GM12872 (cell line): Measurements from ENCODE around the gene RAB6B.
A peak's percentile ranks its signal among the peaks of the same experiment; 100 is the strongest.

Experiments
- TF ChIP-seq, protein P1 (sequence below): IDR thresholded peaks from 3 replicates; pipeline ENCODE4 v1.5.1; 2011; ENCODE audit warnings: low read depth, mild to moderate bottlenecking, low read length, moderate library complexity; ENCODE audit not compliant: insufficient read depth

The RAB6B gene

DNA sequence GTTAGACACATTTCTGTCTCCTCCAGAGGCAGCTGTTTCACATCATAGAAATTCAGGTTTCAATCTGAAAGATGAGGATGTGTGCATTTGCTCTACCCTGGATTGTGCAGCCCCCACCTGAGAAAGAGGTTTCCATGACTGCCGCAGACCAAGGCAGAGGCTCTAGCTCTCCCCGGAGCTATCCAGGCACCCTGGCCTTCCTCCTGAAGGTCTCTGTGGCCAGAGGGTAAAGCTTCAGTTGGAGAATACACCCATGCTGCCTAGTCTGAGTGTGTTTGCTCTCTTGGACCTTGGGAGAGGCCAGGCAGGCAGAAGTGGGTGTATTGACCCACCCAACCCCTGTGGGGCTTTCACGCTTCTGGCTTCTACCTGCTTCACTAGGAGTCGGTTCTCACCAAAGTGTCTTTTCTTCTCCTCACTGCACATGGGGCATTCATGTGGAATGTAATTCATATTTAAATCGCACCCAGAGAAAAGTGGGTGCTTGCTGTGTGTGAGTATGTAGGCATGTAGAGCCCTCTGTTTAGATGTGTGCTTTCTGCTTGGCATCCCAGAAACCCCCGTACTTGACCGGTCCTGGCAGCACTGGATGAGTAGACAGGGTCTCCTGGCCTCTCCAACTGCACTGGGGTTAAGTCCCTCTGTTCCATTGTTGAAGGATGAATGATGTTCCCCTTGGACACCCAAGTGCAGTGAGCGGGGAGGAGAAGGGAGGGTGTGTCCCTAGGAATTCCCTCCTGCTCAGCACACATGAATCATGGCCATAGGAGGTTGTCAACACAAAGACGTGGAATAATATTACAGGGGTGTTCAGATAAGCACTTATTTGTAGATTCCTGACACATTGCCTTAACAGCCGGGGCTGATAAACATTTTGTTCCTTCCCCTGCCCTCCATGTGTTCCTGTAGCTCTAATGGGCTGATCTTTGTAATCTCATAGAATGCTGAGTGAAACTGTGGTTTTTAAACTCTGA lies 20.3 kb upstream of the RAB6B start:
- TF ChIP-seq, protein P1, sequence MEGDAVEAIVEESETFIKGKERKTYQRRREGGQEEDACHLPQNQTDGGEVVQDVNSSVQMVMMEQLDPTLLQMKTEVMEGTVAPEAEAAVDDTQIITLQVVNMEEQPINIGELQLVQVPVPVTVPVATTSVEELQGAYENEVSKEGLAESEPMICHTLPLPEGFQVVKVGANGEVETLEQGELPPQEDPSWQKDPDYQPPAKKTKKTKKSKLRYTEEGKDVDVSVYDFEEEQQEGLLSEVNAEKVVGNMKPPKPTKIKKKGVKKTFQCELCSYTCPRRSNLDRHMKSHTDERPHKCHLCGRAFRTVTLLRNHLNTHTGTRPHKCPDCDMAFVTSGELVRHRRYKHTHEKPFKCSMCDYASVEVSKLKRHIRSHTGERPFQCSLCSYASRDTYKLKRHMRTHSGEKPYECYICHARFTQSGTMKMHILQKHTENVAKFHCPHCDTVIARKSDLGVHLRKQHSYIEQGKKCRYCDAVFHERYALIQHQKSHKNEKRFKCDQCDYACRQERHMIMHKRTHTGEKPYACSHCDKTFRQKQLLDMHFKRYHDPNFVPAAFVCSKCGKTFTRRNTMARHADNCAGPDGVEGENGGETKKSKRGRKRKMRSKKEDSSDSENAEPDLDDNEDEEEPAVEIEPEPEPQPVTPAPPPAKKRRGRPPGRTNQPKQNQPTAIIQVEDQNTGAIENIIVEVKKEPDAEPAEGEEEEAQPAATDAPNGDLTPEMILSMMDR: no peak

DNA sequence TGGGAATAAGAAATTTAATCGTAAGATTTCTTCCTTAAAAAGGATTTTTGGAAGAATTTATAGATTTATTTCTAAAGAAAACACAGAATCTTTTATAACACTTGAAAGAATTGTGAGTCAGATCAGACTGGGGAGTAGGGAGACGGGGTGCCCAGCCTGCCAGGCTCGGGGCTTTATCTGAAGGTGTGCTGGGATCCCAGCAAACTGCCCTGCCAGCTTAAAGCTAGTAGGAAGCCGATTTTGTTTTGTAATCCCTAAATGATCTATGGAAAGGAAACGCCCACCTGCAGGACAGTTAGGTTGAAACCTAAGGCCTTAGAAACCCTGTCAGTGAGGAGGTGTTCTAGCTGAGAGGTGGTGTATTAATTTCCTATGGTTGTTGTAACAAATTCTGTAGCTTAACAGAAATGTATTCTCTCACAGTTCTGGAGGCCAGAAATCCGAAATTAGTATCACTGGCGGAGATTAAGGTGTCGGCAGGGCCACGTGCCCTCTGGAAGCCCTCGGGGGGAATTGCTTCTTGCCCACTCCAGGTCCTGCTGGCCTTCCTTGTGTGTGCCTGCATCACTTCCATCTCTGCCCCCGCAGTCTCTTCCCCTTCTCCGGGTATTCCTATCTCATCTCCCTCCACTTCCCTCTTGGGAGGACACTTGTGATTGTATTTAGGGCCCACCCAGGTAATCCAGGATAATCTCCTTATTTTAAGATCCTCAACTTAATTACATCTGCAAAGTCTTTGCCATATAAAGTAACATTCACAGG lies 19.3 kb upstream of the RAB6B start:
- TF ChIP-seq, protein P1: no peak

DNA sequence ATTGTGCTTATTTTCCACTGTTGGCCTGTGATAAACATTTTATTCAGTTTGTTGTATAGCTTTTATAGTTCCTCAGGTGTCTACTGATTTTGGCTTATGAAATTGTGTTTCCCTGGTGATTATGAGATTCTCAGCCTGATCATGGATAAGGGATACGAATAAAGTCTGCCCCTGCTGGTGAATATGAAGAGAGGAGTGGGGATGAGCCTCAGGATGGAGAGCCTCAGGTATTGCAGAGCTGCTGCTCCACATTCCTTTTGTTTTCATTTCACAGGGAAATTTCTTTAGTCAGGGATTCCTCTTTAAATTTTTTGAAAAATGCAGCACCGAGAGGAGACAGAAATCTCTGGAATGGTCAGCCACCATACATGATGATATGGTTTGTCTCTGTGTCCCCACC lies 14.7 kb upstream of the RAB6B start:
- TF ChIP-seq, protein P1: 0 out of 3 replicates have a peak, but pooled peaks have one; percentile 13

DNA sequence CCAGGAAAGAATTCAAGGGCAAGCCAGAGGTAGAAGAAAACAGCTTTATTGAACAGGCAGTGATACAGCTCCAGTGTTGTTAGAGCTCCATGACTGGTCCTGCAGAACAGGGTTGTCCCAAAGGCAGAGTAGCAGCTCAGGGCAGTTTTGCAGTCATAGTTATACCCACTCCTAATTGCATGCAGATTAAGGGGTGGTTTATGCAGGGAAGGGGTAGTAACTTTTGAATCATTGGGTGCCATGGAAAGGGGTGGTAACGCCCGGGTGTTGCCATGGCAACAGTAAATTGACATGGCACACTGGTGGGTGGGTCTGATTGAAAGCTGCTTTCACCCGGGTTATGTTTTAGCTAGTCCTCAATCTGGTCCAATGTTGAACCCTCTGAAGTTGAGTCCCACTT lies 9.7 kb upstream of the RAB6B start:
- TF ChIP-seq, protein P1: no peak

DNA sequence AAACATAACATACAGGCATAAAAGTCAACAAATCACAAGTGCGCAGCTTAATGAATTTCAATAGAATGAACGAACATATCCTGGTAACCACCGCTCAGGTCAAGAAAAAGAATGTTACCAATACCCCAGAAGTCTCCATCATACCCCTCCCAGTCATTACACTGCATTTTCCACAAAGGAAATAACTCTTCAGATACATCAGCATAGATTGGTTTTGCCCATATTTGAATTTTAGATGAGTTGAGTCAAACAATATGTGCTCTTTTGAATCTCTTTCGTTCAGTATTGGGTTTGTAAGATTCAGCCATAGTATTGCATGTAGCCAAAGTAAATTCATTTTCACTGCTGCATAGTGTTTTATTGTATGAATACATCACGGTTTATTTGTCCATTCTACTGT lies 6.2 kb upstream of the RAB6B start:
- TF ChIP-seq, protein P1: no peak

DNA sequence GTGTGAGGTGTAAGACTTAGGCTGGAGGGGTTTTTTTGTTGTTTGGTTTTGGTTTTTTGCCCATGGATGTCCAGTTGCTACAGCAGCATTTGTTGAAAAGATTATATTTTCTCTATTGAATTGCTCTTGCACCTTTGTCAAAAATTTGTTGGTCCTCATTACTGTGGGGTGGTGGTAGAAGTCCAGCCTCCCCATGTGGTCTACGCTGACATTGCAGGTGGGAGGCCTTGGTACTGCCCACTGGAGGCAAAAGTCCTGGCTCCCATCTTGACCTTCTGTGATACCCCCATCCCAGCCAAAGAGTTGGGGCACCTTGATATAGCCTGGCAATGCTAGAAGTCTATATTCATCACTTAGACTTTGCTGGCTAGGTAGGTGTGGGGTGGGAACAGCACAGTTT lies 5.4 kb upstream of the RAB6B start:
- TF ChIP-seq, protein P1: peak; percentile 39; the same call in 1 of the 3 replicates

DNA sequence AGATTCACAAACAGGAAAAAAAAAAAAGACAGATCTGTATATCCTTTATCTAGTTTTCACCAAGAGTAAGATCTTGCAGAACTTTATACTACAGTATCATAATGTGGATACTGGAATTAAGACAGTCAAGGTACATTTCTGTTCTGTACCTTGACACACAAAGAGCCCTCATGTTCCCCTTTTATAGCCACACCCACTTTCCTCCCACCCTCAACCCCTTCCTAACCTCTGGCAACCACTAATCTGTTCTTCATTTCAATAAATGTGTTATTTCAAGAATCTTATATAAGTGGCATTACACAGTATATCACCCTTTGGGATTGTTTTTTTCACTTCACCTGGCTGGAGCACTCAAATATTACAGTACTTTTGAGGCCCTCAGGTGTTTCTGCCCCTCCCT lies 3.6 kb upstream of the RAB6B start:
- TF ChIP-seq, protein P1: no peak
